Islet of Langerhans (tissue), 1 donor: ENCODE measurements around the gene CBY3.
"Not testable (repeated sequence)": the region's sequence is repeated elsewhere in the genome, so short reads cannot be mapped to it uniquely, and the experiment has no call there.

Experiments used
- FAIRE-seq: peaks from one replicate; lab custom pipeline; 2011; peaks lifted over from hg19 to GRCh38; lab: Jason Lieb, UNC

The CBY3 gene

DNA sequence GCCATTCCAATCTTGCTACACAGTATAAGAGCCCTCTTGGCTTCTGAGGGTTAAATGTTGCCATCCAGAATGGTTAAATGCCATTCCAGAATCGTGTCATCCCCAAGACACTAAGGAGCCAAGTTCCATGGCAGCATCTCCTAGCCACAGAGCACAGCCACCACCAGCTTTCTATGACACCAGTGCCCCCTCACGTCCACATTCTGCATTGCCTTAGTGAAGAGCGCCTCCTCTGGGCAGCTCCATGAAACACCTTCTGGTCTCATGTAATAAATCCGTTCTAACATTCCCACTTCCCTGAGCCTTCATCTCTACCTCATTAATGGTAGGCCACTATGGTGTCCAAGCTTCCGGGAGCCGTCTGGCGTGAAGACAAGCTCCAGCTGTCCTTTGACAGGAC, 12.4 kb downstream of the CBY3 start:
- FAIRE-seq: no peak

GRCh38 chr5:179661647-179662046, 19.2 kb downstream of the CBY3 start:
- FAIRE-seq: not testable (repeated sequence)

DNA sequence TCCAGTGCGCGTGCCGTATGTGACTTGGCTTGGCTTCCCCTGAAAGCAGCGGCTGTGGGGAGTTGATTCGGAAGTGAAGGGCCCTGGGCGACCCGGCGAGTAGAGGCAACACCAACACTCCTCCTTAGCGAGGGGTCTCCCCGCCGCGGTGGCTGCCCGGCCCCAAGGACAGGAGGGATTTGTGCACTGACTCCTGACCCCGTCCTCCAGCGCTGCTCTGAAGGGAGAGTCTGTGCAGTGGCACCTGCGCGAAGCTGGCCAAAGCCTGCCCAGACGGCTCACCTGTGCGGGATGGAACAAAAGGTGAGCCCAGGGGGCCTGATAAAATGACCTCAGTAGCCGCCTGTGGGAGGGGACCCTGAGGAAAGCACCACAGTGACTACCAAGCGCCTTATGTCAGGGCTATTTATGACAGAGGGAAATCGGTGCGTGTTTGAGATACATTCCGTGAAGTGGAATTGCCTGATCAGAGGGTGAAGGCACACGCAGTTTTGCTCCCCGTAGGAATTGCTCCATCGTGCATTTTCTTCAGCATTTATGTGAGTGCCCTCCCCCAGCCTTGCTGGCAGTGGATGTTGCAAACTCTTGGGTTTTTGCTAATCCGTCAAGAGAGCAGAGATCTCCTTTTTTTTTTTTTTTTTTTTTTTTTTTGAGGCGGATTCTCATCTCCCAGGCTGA, 22.5 kb downstream of the CBY3 start:
- not testable (repeated sequence) for FAIRE-seq

DNA sequence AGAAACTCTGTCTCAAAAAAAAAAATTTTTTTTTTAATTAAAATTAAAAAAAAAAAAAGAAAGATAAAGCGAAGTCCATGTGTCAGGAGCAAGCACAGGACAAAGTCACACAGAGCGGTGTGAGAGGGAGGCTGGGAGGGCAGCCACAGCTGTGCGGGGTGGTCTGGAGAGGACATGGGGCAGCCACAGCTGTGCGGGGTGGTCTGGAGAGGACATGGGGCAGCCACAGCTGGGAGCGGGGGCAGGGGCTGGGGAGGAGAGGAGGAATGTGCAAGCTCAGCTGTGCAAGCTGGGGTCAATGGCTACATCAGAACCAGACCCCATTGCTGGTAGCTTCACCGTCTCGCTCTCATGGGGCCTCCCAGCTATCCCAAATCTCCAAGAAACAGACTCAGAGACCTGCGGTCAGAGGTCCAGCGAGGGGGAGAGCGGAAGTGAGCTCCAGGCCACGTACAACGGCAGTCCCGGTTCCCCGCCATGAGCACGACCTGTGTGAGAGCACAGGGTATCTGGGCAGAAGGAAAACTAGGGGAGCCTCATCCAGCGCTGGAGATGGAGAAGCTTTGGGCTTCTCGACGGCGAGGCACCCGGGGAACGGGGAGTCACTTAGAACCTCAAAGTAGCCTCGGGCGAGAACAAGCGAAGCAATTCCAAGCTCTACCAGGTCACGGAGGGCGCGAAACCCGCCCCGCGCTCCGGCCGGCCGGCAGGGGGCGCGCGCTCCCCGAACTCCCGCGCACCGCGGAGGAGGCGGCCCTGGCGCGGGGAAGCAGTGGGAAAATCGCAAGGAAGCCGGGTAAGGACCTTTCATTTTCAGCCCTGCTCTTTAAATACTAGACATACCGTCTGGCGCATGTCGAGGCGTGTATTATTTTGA, 23.3 kb downstream of the CBY3 start:
- not testable (repeated sequence) for FAIRE-seq

DNA sequence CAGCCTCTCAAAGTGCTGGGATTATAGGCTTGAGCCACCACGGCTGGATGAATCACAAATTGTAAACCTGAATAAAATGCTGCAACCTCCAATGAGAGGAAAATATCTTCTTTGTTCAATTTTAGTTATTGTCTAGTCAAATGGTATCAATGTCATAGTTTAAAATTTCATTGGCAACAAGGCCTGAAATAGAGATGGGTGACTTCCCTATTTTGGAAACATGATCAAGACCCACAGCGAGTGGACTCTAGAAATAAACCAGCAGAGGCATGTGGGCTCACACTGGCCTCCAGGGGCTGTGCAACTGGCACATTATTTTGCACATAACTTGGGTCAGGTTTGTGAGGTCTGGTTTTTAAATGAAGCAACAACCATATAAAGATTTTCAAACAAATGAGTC, 27.7 kb downstream of the CBY3 start:
- not testable (repeated sequence) for FAIRE-seq

DNA sequence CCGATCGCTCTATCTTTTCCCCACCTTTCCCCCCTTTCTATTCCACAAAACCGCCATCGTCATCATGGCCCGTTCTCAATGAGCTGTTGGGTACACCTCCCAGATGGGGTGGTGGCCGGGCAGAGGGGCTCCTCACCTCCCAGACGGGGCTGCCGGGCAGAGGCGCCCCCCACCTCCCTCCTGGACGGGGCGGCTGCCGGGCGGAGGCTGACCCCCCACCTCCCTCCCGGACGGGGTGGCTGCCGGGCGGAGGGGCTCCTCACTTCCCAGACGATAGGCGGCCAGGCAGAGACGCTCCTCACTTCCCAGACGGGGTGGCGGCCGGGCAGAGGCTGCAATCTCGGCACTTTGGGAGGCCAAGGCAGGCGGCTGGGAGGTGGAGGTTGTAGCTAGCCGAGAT, 30.6 kb downstream of the CBY3 start:
- FAIRE-seq: not testable (repeated sequence)

DNA sequence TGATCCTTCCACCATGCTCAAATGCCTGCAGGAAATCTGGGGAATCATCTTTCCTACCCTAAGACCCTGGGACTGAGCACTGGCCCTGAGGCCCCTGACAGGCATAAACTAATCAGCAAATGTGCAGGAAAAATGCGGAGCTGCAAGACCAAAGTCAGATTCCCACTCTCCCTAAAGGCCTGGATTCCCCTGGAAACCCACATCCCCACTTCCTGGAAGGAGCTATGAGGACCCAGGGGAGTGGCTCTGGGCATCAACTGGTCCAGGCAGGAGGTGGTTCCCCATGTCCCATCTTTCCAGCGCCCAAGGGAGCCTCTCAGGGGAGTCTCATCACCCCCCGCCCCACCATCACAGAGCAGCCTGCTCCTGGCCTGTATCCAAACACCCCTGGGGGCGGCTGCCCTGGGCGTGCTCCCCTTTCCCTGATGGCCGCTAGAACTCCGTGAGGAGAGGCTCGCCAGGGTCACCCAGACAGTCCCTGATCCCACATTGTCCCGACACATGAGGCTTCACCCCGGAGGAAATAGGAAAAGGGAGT, 31.6 kb downstream of the CBY3 start:
- FAIRE-seq: not testable (repeated sequence)

DNA sequence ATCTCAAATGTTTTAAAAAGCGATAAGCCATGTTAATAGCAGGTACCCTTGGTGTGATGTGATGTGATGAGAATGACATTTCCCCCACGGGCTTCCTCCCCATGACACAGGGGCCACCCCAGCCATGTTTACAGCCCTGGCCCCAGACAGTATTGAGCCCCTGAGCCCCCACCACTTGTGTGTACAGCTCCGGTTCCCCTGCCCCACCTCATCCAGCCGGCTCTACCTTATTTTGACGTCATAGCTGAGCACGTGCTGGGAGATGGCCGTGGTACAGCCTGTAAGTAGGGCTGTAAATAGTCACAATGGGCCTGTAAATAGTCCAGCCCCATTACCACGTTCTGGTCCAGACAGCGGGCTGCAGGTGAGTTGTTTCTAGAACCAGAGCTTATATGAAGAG, 32.4 kb downstream of the CBY3 start:
- FAIRE-seq: no peak

DNA sequence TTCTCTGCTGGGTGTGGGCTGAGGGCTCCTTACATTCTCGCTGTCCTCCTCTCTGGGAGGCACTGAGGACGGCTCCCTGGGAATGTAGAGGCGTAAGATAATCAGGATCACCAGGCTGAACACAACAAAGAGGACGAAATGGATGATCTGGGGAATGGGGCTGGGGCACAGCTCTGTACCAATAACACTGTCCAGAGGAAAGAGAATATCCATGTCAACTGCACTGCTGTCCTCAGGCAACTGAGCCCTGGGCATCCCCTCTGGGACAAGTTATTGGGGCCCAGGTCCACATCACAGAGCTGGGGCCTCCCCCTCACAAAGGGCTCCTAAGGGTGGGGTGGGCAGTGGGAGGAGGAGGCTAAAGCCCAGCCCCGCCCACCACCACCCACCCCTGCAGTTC, 36.1 kb downstream of the CBY3 start:
- not testable (repeated sequence) for FAIRE-seq

- FAIRE-seq: not testable (repeated sequence)
These were observed 37.5 kb downstream of the CBY3 start for GRCh38 chr5:179643141-179643920.

DNA sequence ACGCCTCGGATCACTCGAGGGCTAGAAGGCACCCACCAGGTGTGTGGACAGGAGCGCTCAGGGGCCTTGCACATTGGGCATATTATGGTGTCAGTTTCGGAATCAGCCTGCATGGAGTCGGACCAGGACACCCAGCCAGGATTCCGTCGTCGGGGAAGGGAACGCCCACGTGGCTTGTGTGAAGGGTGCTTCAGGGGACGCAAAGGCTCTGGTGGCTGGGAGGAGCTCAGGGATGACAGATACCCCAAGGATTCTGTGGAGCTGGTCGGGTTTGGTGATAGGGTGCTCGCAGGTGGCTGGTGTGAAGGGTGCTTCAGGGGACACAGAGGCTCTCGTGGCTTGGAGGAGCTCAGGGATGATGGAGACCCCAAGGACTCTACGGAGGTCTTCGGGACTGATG, 38.2 kb downstream of the CBY3 start:
- not testable (repeated sequence) for FAIRE-seq

DNA sequence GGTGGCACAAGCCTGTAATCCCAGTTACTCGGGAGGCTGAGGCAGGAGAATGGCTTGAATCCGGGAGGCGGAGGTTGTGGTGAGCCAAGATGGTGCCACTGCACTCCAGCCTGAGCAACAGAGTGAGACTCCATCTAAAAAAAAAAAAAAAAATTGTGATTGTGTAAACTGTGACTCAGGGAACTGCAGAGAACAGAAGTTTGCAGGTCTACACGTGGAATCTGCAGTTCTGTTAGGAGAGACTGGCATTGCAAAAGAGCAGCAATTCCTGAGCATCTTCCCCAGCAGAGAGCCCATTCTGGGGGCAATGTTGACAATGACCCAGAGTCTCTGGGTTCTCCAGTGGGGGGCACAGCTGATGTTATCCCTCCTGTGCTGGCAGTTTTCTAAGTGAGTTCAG, 39.1 kb downstream of the CBY3 start:
- not testable (repeated sequence) for FAIRE-seq

- not testable (repeated sequence) for FAIRE-seq
These were observed 41.5 kb downstream of the CBY3 start for GRCh38 chr5:179639296-179639695.

GRCh38 chr5:179634370-179635172, 46.3 kb downstream of the CBY3 start:
- FAIRE-seq: not testable (repeated sequence)

DNA sequence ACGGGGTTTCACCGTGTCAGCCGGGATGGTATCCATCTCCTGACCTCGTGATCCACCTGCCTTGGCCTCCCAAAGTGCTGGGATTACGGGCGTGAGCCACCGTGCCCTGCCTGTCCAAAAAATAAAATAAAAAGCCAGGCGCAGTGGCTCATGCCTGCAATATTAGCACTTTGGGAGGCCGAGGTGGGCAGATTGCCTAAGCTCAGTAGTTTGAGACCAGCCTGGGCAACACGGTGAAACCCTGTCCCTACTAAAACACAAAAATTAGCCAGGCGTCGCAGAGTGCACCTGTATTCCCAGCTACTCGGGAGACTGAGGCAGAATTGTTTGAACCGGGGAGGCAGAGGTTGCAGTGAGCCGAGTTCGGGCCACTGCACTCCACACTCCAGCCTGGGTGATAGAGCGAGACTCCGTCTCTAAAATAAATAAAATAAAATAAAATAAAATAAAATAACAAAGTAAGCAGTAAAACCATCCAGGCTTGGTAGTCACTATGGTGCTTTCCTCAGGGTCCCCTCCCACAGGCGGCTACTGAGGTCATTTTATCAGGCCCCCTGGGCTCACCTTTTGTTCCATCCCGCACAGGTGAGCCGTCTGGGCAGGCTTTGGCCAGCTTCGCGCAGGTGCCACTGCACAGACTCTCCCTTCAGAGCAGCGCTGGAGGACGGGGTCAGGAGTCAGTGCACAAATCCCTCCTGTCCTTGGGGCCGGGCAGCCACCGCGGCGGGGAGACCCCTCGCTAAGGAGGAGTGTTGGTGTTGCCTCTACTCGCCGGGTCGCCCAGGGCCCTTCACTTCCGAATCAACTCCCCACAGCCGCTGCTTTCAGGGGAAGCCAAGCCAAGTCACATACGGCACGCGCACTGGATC, 47.1 kb downstream of the CBY3 start:
- not testable (repeated sequence) for FAIRE-seq
